ENCODE measurements around the gene IQCK.
"Not testable (repeated sequence)": the region's sequence is repeated elsewhere in the genome, so short reads cannot be mapped to it uniquely, and the experiment has no call there.

Gene IQCK, protein sequence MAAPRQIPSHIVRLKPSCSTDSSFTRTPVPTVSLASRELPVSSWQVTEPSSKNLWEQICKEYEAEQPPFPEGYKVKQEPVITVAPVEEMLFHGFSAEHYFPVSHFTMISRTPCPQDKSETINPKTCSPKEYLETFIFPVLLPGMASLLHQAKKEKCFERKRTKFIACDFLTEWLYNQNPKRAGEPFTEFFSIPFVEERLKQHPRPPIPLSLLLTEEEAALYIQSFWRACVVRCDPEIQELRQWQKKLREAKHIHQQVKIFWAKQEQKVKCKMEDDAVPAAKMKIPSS

DNA sequence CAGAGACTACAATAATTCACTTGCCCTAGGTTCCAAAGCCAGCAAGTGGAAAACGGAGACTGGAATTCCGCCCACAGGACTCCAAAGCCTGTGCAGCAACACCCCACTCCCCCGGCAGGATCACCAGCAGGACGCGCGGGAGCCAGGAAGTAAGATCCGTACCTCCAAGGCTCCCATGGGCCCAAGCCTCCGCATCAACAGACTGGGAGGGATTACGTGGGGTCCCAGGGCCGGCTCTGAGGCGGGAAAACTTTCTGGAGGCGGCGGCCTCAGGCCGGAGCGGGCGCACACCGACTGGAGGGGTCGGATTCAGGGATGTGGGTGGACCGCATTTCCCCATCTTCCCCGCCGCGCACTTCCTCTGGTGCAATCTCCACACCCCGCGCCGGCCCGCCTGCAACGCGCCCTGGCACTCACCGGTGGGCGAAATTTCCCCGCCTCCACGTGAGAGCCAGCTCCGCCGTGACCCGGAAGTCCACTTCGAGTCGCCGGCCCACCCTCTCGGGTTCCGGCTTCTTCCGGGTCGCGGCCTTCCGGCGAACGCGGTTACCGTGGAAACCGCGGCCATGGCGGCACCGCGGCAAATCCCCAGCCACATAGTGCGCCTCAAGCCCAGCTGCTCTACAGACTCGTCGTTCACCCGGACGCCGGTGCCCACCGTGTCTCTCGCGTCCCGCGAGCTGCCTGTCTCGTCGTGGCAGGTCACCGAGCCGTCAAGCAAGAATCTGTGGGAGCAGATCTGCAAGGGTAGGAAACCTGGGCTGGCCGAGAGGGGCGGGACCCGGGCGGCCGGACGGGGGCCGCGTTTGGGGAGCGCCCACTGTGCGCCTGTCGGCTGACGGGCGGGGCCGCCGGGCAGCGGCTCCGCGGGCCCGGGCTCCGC lies at the start of gene IQCK, which contains the start of gene KNOP1:
Gene IQCK (plus strand): TSS at position 531 of the 883 bp plus-strand sequence. CDS start 36 bp downstream, at position 567.
Gene KNOP1 (minus strand): TSS at position 487 of the 883 bp plus-strand sequence. CDS start 3,192 bp downstream, outside the sequence.
- TF ChIP-seq, protein P1, sequence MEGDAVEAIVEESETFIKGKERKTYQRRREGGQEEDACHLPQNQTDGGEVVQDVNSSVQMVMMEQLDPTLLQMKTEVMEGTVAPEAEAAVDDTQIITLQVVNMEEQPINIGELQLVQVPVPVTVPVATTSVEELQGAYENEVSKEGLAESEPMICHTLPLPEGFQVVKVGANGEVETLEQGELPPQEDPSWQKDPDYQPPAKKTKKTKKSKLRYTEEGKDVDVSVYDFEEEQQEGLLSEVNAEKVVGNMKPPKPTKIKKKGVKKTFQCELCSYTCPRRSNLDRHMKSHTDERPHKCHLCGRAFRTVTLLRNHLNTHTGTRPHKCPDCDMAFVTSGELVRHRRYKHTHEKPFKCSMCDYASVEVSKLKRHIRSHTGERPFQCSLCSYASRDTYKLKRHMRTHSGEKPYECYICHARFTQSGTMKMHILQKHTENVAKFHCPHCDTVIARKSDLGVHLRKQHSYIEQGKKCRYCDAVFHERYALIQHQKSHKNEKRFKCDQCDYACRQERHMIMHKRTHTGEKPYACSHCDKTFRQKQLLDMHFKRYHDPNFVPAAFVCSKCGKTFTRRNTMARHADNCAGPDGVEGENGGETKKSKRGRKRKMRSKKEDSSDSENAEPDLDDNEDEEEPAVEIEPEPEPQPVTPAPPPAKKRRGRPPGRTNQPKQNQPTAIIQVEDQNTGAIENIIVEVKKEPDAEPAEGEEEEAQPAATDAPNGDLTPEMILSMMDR (IDR thresholded peaks at IDR 0.05; ENCODE audit: control insufficient read depth, insufficient read depth, low read depth, low read length, missing control alignments) = peak; percentile 13
- DNase-seq (ENCODE audit: low read depth) = peak; percentile 46
- peak within 1 kb of the TSS; percentile 89 for H3K4me3 ChIP-seq (ENCODE audit: control insufficient read depth, low read depth, low read length)

DNA sequence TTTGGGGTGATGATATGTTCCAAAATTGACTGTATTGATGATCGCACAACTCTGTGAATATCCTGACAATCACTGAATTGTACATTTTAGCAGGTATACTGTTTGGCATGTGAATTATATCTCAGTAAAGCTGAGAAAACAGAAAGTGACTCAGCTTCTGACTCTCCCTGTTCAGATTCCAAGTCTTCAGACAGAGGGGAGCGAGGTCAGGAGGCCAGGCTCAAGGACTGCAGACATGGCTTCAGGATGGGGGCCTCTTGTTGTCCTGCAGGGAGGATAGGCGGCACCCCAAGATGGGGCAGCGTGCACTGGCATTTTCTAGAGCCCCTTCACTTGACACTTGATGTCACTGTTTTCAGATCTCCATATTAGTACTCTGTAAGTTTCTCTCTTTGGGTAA lies 45.7 kb upstream of the IQCK start:
- TF ChIP-seq, protein P1 (IDR thresholded peaks at IDR 0.05; ENCODE audit: control insufficient read depth, insufficient read depth, low read depth, low read length, missing control alignments) = no peak
- no peak for DNase-seq (ENCODE audit: low read depth)
- no peak overlapping the region for H3K4me3 ChIP-seq (ENCODE audit: control insufficient read depth, low read depth, low read length)

- TF ChIP-seq, protein P1 (IDR thresholded peaks at IDR 0.05; ENCODE audit: control insufficient read depth, insufficient read depth, low read depth, low read length, missing control alignments) = no peak
- DNase-seq (ENCODE audit: low read depth) = no peak
- no peak overlapping the region for H3K4me3 ChIP-seq (ENCODE audit: control insufficient read depth, low read depth, low read length)
Observed at GRCh38 chr16:19674485-19674884, 43.6 kb upstream of the IQCK start.

DNA sequence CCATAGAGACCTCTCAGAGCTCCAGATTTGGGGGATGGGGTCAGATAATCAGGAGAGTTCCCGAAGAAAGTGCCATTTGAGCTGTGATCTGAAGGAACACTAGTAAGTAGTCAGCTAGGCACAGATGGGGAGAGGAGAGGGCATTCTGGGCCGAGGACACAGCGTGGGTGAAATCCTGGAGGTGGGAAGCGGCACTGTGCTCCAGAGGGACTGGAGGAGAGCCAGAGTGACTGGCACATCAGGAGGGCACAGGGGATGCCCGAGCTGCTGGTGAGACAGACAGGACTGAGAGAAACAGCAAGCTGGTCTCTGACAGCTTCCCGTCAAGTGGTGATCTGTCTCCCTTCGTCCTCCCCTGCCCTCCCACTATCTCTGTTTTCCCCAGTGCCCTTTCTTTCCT lies 40.7 kb upstream of the IQCK start:
- no peak for DNase-seq (ENCODE audit: low read depth)
- no peak overlapping the region for H3K4me3 ChIP-seq (ENCODE audit: control insufficient read depth, low read depth, low read length)
- TF ChIP-seq, protein P1 (IDR thresholded peaks at IDR 0.05; ENCODE audit: control insufficient read depth, insufficient read depth, low read depth, low read length, missing control alignments) = no peak

DNA sequence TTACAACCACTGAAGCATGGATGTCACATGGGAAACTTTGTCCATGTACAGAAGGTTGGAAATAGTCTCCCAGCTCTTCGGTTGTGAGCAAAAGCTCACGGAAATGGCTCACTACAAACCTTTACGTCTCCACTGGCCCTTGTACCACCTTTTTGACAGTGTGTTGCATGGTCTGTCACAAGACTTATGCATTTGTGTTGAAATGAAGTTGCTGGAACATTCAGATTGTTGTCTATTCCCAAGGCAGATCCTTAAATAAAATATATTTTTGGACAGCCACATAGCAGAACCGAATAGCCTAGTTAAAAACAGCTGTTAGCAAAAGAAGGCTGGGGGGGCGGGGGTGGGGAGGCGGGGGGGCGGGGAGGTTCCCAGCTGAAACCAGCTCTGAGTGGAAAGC lies 39.3 kb upstream of the IQCK start:
- TF ChIP-seq, protein P1 (IDR thresholded peaks at IDR 0.05; ENCODE audit: control insufficient read depth, insufficient read depth, low read depth, low read length, missing control alignments) = no peak
- DNase-seq (ENCODE audit: low read depth) = no peak
- H3K4me3 ChIP-seq (ENCODE audit: control insufficient read depth, low read depth, low read length) = no peak overlapping the region

GRCh38 chr16:19679281-19679680 lies 38.8 kb upstream of the IQCK start:
- not testable (repeated sequence) for H3K4me3 ChIP-seq (ENCODE audit: control insufficient read depth, low read depth, low read length); DNase-seq (ENCODE audit: low read depth)

- no peak overlapping the region for H3K4me3 ChIP-seq (ENCODE audit: control insufficient read depth, low read depth, low read length)
- TF ChIP-seq, protein P1 (IDR thresholded peaks at IDR 0.05; ENCODE audit: control insufficient read depth, insufficient read depth, low read depth, low read length, missing control alignments) = peak; percentile 21
- no peak for DNase-seq (ENCODE audit: low read depth)
Observed at GRCh38 chr16:19680881-19681340, 37.2 kb upstream of the IQCK start.

Data from AG09309 (cell line).